Measurements from ENCODE around the gene LYRM9. TPM values are rescaled to one million over a fixed set of nuclear protein-coding genes. Genes with fewer than 3 reads are reported as not detected.
A peak's percentile ranks its signal among the peaks of the same experiment; 100 is the strongest.

Gene LYRM9
- total RNA-seq: 1.3 and 4.1 TPM in 2 replicates

GRCh38 chr17:27892866-27893769, at the start of gene LYRM9:
Gene LYRM9 (minus strand): TSS chr17:27893365. CDS start chr17:27882694, 10,671 bp downstream.
- H3K36me3 ChIP-seq (ENCODE audit: control insufficient read depth, insufficient read depth, low read length): no peaks in the 10 kb centered on the region
- DNase-seq (ENCODE audit: low read depth) (peak; percentile 65), FAIRE-seq (no peak)
- H3K27me3 ChIP-seq (ENCODE audit: control insufficient read depth, insufficient read depth, low read length): no peaks in the 10 kb centered on the region
- TF ChIP-seq CTCF (IDR thresholded peaks at IDR 0.05; ENCODE audit: insufficient read depth, low read length, severe bottlenecking): peak; percentile 88
- peak within 1 kb of the TSS; percentile 61 for H3K4me3 ChIP-seq (ENCODE audit: low read depth, low read length)

GRCh38 chr17:27940503-27941428, 47.6 kb upstream of the LYRM9 start:
- FAIRE-seq: no peak
- no peak for TF ChIP-seq CTCF (IDR thresholded peaks at IDR 0.05; ENCODE audit: insufficient read depth, low read length, severe bottlenecking)
- Histone ChIP-seq H3K4me3 (ENCODE audit: low read depth, low read length) (no peak overlapping the region), H3K36me3 (ENCODE audit: control insufficient read depth, insufficient read depth, low read length) (no peaks in the 10 kb centered on the region), H3K27me3 (ENCODE audit: control insufficient read depth, insufficient read depth, low read length) (peaks cover 2% of the 10 kb centered on the region)
- DNase-seq (ENCODE audit: low read depth): no peak

- H3K36me3 ChIP-seq (ENCODE audit: control insufficient read depth, insufficient read depth, low read length): no peaks in the 10 kb centered on the region
- FAIRE-seq: no peak
- no peak for DNase-seq (ENCODE audit: low read depth)
- no peak overlapping the region for H3K4me3 ChIP-seq (ENCODE audit: low read depth, low read length)
- no peak for TF ChIP-seq CTCF (IDR thresholded peaks at IDR 0.05; ENCODE audit: insufficient read depth, low read length, severe bottlenecking)
- peaks cover 2% of the 10 kb centered on the region for H3K27me3 ChIP-seq (ENCODE audit: control insufficient read depth, insufficient read depth, low read length)
Observed at GRCh38 chr17:27939474-27940465, 46.6 kb upstream of the LYRM9 start.

- Histone ChIP-seq H3K27me3 (ENCODE audit: control insufficient read depth, insufficient read depth, low read length) (peaks cover 2% of the 10 kb centered on the region), H3K4me3 (ENCODE audit: low read depth, low read length) (no peak overlapping the region), H3K36me3 (ENCODE audit: control insufficient read depth, insufficient read depth, low read length) (no peaks in the 10 kb centered on the region)
- no peak for TF ChIP-seq CTCF (IDR thresholded peaks at IDR 0.05; ENCODE audit: insufficient read depth, low read length, severe bottlenecking)
- DNase-seq (ENCODE audit: low read depth) (no peak), FAIRE-seq (no peak)
Observed at GRCh38 chr17:27938864-27939263, 45.7 kb upstream of the LYRM9 start.

- FAIRE-seq: no peak
- TF ChIP-seq CTCF (IDR thresholded peaks at IDR 0.05; ENCODE audit: insufficient read depth, low read length, severe bottlenecking): no peak
- no peak overlapping the region for H3K4me3 ChIP-seq (ENCODE audit: low read depth, low read length)
- DNase-seq (ENCODE audit: low read depth): no peak
- H3K36me3 ChIP-seq (ENCODE audit: control insufficient read depth, insufficient read depth, low read length): no peaks in the 10 kb centered on the region
- H3K27me3 ChIP-seq (ENCODE audit: control insufficient read depth, insufficient read depth, low read length): peaks cover 2% of the 10 kb centered on the region
Observed at GRCh38 chr17:27938241-27938640, 45.1 kb upstream of the LYRM9 start.
